HFF-Myc (cell line): ENCODE measurements around the gene GP2.

Experiments
- DNase-seq: peaks from one replicate; pipeline ENCODE4 v3.0.0-alpha.2; 2011; ENCODE audit warnings: low read depth; ENCODE audit errors: extremely low read depth
- H3K4me3 ChIP-seq: replicated peaks from 2 replicates; pipeline ENCODE4 v1.5.1; 2011; ENCODE audit warnings: low read depth, mild to moderate bottlenecking, control low read depth, low read length
- CTCF ChIP-seq: IDR thresholded peaks from 2 replicates; pipeline ENCODE4 v1.5.1; 2012; ENCODE audit warnings: mild to moderate bottlenecking, low read depth, low read length, control low read depth; ENCODE audit errors: missing control alignments

The GP2 gene

GRCh38 chr16:20355114-20355782 lies 27.9 kb upstream of the GP2 start:
- no peak overlapping the region for H3K4me3 ChIP-seq
- no peak for DNase-seq
- TF ChIP-seq CTCF: no peak

GRCh38 chr16:20353379-20353778 lies 26.1 kb upstream of the GP2 start:
- TF ChIP-seq CTCF: no peak
- no peak for DNase-seq
- no peak overlapping the region for H3K4me3 ChIP-seq

- H3K4me3 ChIP-seq: no peak within 1 kb of the TSS
Observed at GRCh38 chr16:20352615-20353014, 25.3 kb upstream of the GP2 start, which contains the start of gene UMOD. UMOD (minus strand) TSS chr16:20352715; CDS start chr16:20350737, 1,978 bp downstream.

GRCh38 chr16:20349615-20350014 lies 22.3 kb upstream of the GP2 start:
- no peak for TF ChIP-seq CTCF
- DNase-seq: no peak
- H3K4me3 ChIP-seq: no peak overlapping the region

More at GRCh38 chr16:20352615-20353014, 25.3 kb upstream of the GP2 start, which contains the start of gene UMOD:
- DNase-seq: no peak
- no peak for TF ChIP-seq CTCF

GRCh38 chr16:20348365-20349185 lies 21.3 kb upstream of the GP2 start:
- no peak for TF ChIP-seq CTCF
- DNase-seq: no peak
- no peak overlapping the region for H3K4me3 ChIP-seq

GRCh38 chr16:20347666-20348364 lies 20.5 kb upstream of the GP2 start:
- TF ChIP-seq CTCF: no peak
- no peak for DNase-seq
- no peak overlapping the region for H3K4me3 ChIP-seq
